SU-DHL-6 (cell line): Measurements from ENCODE around the gene LRRN2.

ENCODE experiments used
- H2AFZ ChIP-seq: fragments of 200-600 bp; sonication (generic); 2 replicates; pipeline ENCODE4 v1.6.1; 2014; ENCODE audit warnings: low read depth, mild to moderate bottlenecking, moderate library complexity, mixed read lengths, antibody characterized with exemption, low read length; ENCODE audit not compliant: severe bottlenecking
- H3F3A ChIP-seq: fragments of 200-600 bp; shearing (Covaris generic); 2 replicates; pipeline ENCODE4 v1.6.0; 2016; ENCODE audit warnings: antibody characterized with exemption, mild to moderate bottlenecking; ENCODE audit not compliant: insufficient read depth
- H3K27ac ChIP-seq: fragments of 200-600 bp; sonication (generic); 2 replicates; pipeline ENCODE4 v1.5.1; 2016; ENCODE audit warnings: low read depth, mild to moderate bottlenecking, low read length, moderate library complexity, mixed read lengths
- H3K27me3 ChIP-seq: fragments of 200-600 bp; sonication (generic), shearing (Covaris generic); 2 replicates; pipeline ENCODE4 v1.6.0; 2014; ENCODE audit warnings: mild to moderate bottlenecking, low read length
- H3K36me3 ChIP-seq: fragments of 200-600 bp; sonication (generic); 2 replicates; pipeline ENCODE4 v1.6.1; 2014; ENCODE audit warnings: mild to moderate bottlenecking, low read length, mixed read lengths
- H3K4me2 ChIP-seq: fragments of 300-600, 200-600 bp; shearing (Covaris generic), sonication (generic); 2 replicates; pipeline ENCODE4 v1.6.0; 2014; ENCODE audit warnings: low read length, low read depth, mild to moderate bottlenecking; ENCODE audit not compliant: poor library complexity, severe bottlenecking
- H3K4me3 ChIP-seq: fragments of 200-600 bp; sonication (generic); 2 replicates; pipeline ENCODE4 v1.5.1; 2014; ENCODE audit warnings: antibody characterized with exemption, low read length, mild to moderate bottlenecking, mixed read lengths; ENCODE audit not compliant: insufficient read depth, poor library complexity, severe bottlenecking
- H3K79me2 ChIP-seq: fragments of 200-600 bp; sonication (generic); 2 replicates; pipeline ENCODE4 v1.6.1; 2014; ENCODE audit warnings: mild to moderate bottlenecking, low read length, moderate library complexity; ENCODE audit not compliant: insufficient read depth
- H3K9ac ChIP-seq: fragments of 200-600 bp; sonication (generic); 2 replicates; pipeline ENCODE4 v1.7.0; 2014; ENCODE audit warnings: mild to moderate bottlenecking, low read length
- H3K9me2 ChIP-seq: fragments of 200-600 bp; sonication (generic); replicated peaks from 2 replicates; pipeline ENCODE4 v1.6.1; 2014; ENCODE audit warnings: low read length; ENCODE audit not compliant: insufficient read depth
- H3K9me3 ChIP-seq: fragments of 200-600 bp; sonication (generic); 2 replicates; pipeline ENCODE4 v1.6.1; 2014; ENCODE audit warnings: low read length, mixed read lengths; ENCODE audit not compliant: insufficient read depth
- H4K20me1 ChIP-seq: fragments of 200-600 bp; sonication (generic); 2 replicates; pipeline ENCODE4 v1.6.1; 2014; ENCODE audit warnings: low read depth, mild to moderate bottlenecking, antibody characterized with exemption, low read length, moderate library complexity, mixed read lengths
- CTCF ChIP-seq: fragments of 200-600 bp; sonication (generic); IDR thresholded peaks from one replicate; pipeline ENCODE4 v1.5.1; 2017; ENCODE audit warnings: antibody characterized with exemption, mild to moderate bottlenecking, low read length, moderate library complexity; ENCODE audit not compliant: insufficient read depth, poor library complexity, severe bottlenecking
- EZH2phosphoT487 ChIP-seq: fragments of 200-600 bp; sonication (generic), shearing (Covaris generic); conservative IDR thresholded peaks from 2 replicates; pipeline ENCODE4 v1.6.1; 2018; ENCODE audit warnings: mild to moderate bottlenecking, antibody characterized with exemption, low read length, moderate library complexity, mixed read lengths

LRRN2 gene

GRCh38 chr1:204688776-204689175 lies 3.2 kb upstream of the LRRN2 start:
- H4K20me1 ChIP-seq: no peaks in the 10 kb centered on the region
- no peaks in the 10 kb centered on the region for H3K79me2 ChIP-seq
- H3K27ac ChIP-seq: no peak overlapping the region
- no peaks in the 10 kb centered on the region for H3K27me3 ChIP-seq
- H3K9ac ChIP-seq: no peak overlapping the region
- H3F3A ChIP-seq: no peaks in the 10 kb centered on the region
- H3K36me3 ChIP-seq: no peaks in the 10 kb centered on the region
- no peak overlapping the region for H2AFZ ChIP-seq
- no peak overlapping the region for H3K4me2 ChIP-seq
- H3K9me3 ChIP-seq: no peaks in the 10 kb centered on the region
- no peak overlapping the region for H3K4me3 ChIP-seq
- no peaks in the 10 kb centered on the region for H3K9me2 ChIP-seq
- TF ChIP-seq CTCF: no peak
- no peak for TF ChIP-seq EZH2phosphoT487

GRCh38 chr1:204688007-204688406 lies 2.5 kb upstream of the LRRN2 start:
- H3F3A ChIP-seq: no peaks in the 10 kb centered on the region
- no peaks in the 10 kb centered on the region for H3K9me3 ChIP-seq
- no peak for TF ChIP-seq CTCF
- no peak for TF ChIP-seq EZH2phosphoT487
- no peak overlapping the region for H3K27ac ChIP-seq
- H3K9me2 ChIP-seq: no peaks in the 10 kb centered on the region
- H3K27me3 ChIP-seq: no peaks in the 10 kb centered on the region
- H3K4me2 ChIP-seq: no peak overlapping the region
- no peaks in the 10 kb centered on the region for H3K79me2 ChIP-seq
- no peak overlapping the region for H3K9ac ChIP-seq
- H3K36me3 ChIP-seq: no peaks in the 10 kb centered on the region
- H4K20me1 ChIP-seq: no peaks in the 10 kb centered on the region
- H2AFZ ChIP-seq: no peak overlapping the region
- no peak overlapping the region for H3K4me3 ChIP-seq

- Histone ChIP-seq H3K27ac (no peak overlapping the region), H3K9ac (no peak overlapping the region), H3K9me3 (no peaks in the 10 kb centered on the region), H2AFZ (no peak overlapping the region), H3K9me2 (no peaks in the 10 kb centered on the region), H3K79me2 (no peaks in the 10 kb centered on the region), H3K4me2 (no peak overlapping the region), H4K20me1 (no peaks in the 10 kb centered on the region), H3F3A (no peaks in the 10 kb centered on the region), H3K27me3 (no peaks in the 10 kb centered on the region), H3K36me3 (no peaks in the 10 kb centered on the region), H3K4me3 (no peak overlapping the region)
- no peak for TF ChIP-seq CTCF
- TF ChIP-seq EZH2phosphoT487: no peak
These were observed 835 bp downstream of the LRRN2 start for GRCh38 chr1:204684571-204685235.
